Measurements from ENCODE around the gene CSNK1G1. TPM values are rescaled to one million over a fixed set of nuclear protein-coding genes. Genes with fewer than 3 reads are reported as not detected.

Gene CSNK1G1
- total and polyA plus RNA-seq, 2 donors (not counting 1 experiment from before 2014, with no cell fraction given), result 18.2 to 27.1 TPM

GRCh38 chr15:64205202-64205601, 150.8 kb downstream of the CSNK1G1 start:
- DNase-seq (ENCODE audit: low read depth in 2 of 2), result no peak
- Histone ChIP-seq H3K27me3 (ENCODE audit: control insufficient read depth, insufficient read depth, low read length) (no peaks in the 10 kb centered on the region), H4K20me1 (ENCODE audit: control insufficient read depth, extremely low read depth, insufficient read depth, low read length) (no peaks in the 10 kb centered on the region), H3K4me1 (ENCODE audit: control insufficient read depth, extremely low read depth, insufficient read depth, low read length) (no peaks in the 10 kb centered on the region), H3K9me3 (ENCODE audit: control insufficient read depth, insufficient read depth, low read depth, low read length) (no peaks in the 10 kb centered on the region), H3K36me3 (ENCODE audit: control insufficient read depth, insufficient read depth, low read length) (peaks cover 2% of the 10 kb centered on the region), H3K27ac (ENCODE audit: insufficient read depth, low read length) (no peak overlapping the region), H2AFZ (ENCODE audit: low read length) (no peak overlapping the region), H3K9ac (ENCODE audit: insufficient read depth, low read length) (no peak overlapping the region), H3K79me2 (ENCODE audit: control insufficient read depth, insufficient read depth, low read length) (no peaks in the 10 kb centered on the region), H3K4me2 (ENCODE audit: extremely low read depth, insufficient read depth, low read length) (no peak overlapping the region), H3K4me3 (replicated peaks in 1 of 4; ENCODE audit: control extremely low read depth in 1 of 4, insufficient read depth in 1 of 4, low read depth in 3 of 4, low read length in 4 of 4) (no peak overlapping the region)
- TF ChIP-seq EZH2 (IDR thresholded peaks at IDR 0.05; ENCODE audit: low read length, missing control alignments) (no peak), CTCF (conservative IDR thresholded peaks at IDR 0.05 in 1 of 2, IDR thresholded peaks at IDR 0.05 in 1 of 2; ENCODE audit: low read depth in 1 of 2, low read length in 2 of 2) (no peak)

GRCh38 chr15:64197425-64197824, 158.5 kb downstream of the CSNK1G1 start:
- no peak overlapping the region for H3K4me3 ChIP-seq (replicated peaks in 1 of 4; ENCODE audit: control extremely low read depth in 1 of 4, insufficient read depth in 1 of 4, low read depth in 3 of 4, low read length in 4 of 4)
- no peak overlapping the region for H3K9ac ChIP-seq (ENCODE audit: insufficient read depth, low read length)
- H2AFZ ChIP-seq (ENCODE audit: low read length), result no peak overlapping the region
- no peak overlapping the region for H3K4me2 ChIP-seq (ENCODE audit: extremely low read depth, insufficient read depth, low read length)
- H3K4me1 ChIP-seq (ENCODE audit: control insufficient read depth, extremely low read depth, insufficient read depth, low read length), result no peaks in the 10 kb centered on the region
- no peaks in the 10 kb centered on the region for H4K20me1 ChIP-seq (ENCODE audit: control insufficient read depth, extremely low read depth, insufficient read depth, low read length)
- no peaks in the 10 kb centered on the region for H3K27me3 ChIP-seq (ENCODE audit: control insufficient read depth, insufficient read depth, low read length)
- no peaks in the 10 kb centered on the region for H3K9me3 ChIP-seq (ENCODE audit: control insufficient read depth, insufficient read depth, low read depth, low read length)
- DNase-seq (ENCODE audit: low read depth in 2 of 2), result peak in 1 of 2 donors; percentile 15
- no peak for TF ChIP-seq CTCF (conservative IDR thresholded peaks at IDR 0.05 in 1 of 2, IDR thresholded peaks at IDR 0.05 in 1 of 2; ENCODE audit: low read depth in 1 of 2, low read length in 2 of 2)
- no peak for TF ChIP-seq EZH2 (IDR thresholded peaks at IDR 0.05; ENCODE audit: low read length, missing control alignments)
- no peak overlapping the region for H3K27ac ChIP-seq (ENCODE audit: insufficient read depth, low read length)
- no peaks in the 10 kb centered on the region for H3K79me2 ChIP-seq (ENCODE audit: control insufficient read depth, insufficient read depth, low read length)
- H3K36me3 ChIP-seq (ENCODE audit: control insufficient read depth, insufficient read depth, low read length), result peaks cover 2% of the 10 kb centered on the region

GRCh38 chr15:64193971-64194370, 162.0 kb downstream of the CSNK1G1 start:
- Histone ChIP-seq H3K79me2 (ENCODE audit: control insufficient read depth, insufficient read depth, low read length) (no peaks in the 10 kb centered on the region), H3K27ac (ENCODE audit: insufficient read depth, low read length) (no peak overlapping the region), H4K20me1 (ENCODE audit: control insufficient read depth, extremely low read depth, insufficient read depth, low read length) (no peaks in the 10 kb centered on the region), H3K4me3 (replicated peaks in 1 of 4; ENCODE audit: control extremely low read depth in 1 of 4, insufficient read depth in 1 of 4, low read depth in 3 of 4, low read length in 4 of 4) (no peak overlapping the region), H3K36me3 (ENCODE audit: control insufficient read depth, insufficient read depth, low read length) (no peaks in the 10 kb centered on the region), H3K9ac (ENCODE audit: insufficient read depth, low read length) (no peak overlapping the region), H3K4me2 (ENCODE audit: extremely low read depth, insufficient read depth, low read length) (no peak overlapping the region), H2AFZ (ENCODE audit: low read length) (no peak overlapping the region), H3K27me3 (ENCODE audit: control insufficient read depth, insufficient read depth, low read length) (no peaks in the 10 kb centered on the region), H3K9me3 (ENCODE audit: control insufficient read depth, insufficient read depth, low read depth, low read length) (no peaks in the 10 kb centered on the region), H3K4me1 (ENCODE audit: control insufficient read depth, extremely low read depth, insufficient read depth, low read length) (no peaks in the 10 kb centered on the region)
- TF ChIP-seq CTCF (conservative IDR thresholded peaks at IDR 0.05 in 1 of 2, IDR thresholded peaks at IDR 0.05 in 1 of 2; ENCODE audit: low read depth in 1 of 2, low read length in 2 of 2), result no peak
- no peak for TF ChIP-seq EZH2 (IDR thresholded peaks at IDR 0.05; ENCODE audit: low read length, missing control alignments)
- DNase-seq (ENCODE audit: low read depth in 2 of 2), result no peak
